Right atrium auricular region (tissue), 2 donors: ENCODE data around the gene NEGR1. TPM values are rescaled to one million over a fixed set of nuclear protein-coding genes. Genes with fewer than 3 reads are reported as not detected.

Experiments used
- DNase-seq: peaks from one replicate; pipeline ENCODE4 v3.0.0-alpha.2; 2019; ENCODE audit warnings: low spot score
- H3K27ac ChIP-seq, 2 donors: fragments of 200-600 bp; sonication (generic); 1 replicate in 1 of 2; 2 replicates in 1 of 2; pipeline ENCODE4 v1.5.1; 2016 to 2019
- H3K27me3 ChIP-seq, 2 donors: fragments of 200-600 bp; sonication (generic); one replicate each; pipeline versions ENCODE4 v1.5.1 to v1.6.0; 2017 to 2019
- H3K36me3 ChIP-seq: fragments of 200-600 bp; sonication (generic); one replicate; pipeline ENCODE4 v1.5.1; 2016
- H3K4me1 ChIP-seq, 2 donors: fragments of 200-600 bp; sonication (generic); one replicate each; pipeline versions ENCODE4 v1.5.1 to v1.6.0; 2017 to 2019
- H3K4me3 ChIP-seq, 2 donors: fragments of 200-600 bp; sonication (generic); 1 replicate in 1 of 2; 2 replicates in 1 of 2; pipeline ENCODE4 v1.5.1; 2017 to 2019; ENCODE audit warnings: mild to moderate bottlenecking in 1 of 2, moderate library complexity in 1 of 2
- H3K9me3 ChIP-seq, 2 donors: fragments of 200-600 bp; sonication (generic); one replicate each; pipeline ENCODE4 v1.5.1; 2019
- total RNA-seq, 2 donors: library from RNA; depleted of rRNA; stranded (reverse); fragments of >200 nt; gene quantifications; one replicate each; pipeline ENCODE4 v1.1.0, GENCODE V29; 2016
- TF ChIP-seq, protein P1 (sequence below), 2 donors: fragments of 200-600 bp; sonication (generic); IDR thresholded peaks; one replicate each; pipeline ENCODE4 v1.5.1; 2019; ENCODE audit warnings: antibody characterized with exemption in 2 of 2

NEGR1 gene
- total RNA-seq, 2 donors from 2014 or later = 9.3 to 9.9 TPM

DNA sequence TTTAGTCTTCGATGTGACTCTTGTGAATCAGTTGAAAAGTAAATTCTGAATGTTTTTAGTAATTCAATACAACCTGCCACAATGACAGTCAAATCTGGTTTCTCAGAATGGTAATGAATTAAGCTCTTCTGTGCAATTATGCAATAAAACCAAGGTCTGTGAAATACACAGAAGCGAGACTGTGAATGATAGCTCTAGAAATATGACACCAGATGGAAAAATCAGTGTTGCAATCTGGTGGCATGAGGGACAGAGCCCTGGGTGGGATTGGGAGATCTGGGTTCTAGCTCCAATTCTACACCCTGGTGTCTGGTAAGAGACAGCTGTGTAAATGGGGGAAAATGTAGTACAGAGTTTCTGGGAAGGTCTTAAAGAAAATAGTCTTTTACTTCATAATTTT lies 615.1 kb downstream of the NEGR1 start:
- TF ChIP-seq, protein P1, sequence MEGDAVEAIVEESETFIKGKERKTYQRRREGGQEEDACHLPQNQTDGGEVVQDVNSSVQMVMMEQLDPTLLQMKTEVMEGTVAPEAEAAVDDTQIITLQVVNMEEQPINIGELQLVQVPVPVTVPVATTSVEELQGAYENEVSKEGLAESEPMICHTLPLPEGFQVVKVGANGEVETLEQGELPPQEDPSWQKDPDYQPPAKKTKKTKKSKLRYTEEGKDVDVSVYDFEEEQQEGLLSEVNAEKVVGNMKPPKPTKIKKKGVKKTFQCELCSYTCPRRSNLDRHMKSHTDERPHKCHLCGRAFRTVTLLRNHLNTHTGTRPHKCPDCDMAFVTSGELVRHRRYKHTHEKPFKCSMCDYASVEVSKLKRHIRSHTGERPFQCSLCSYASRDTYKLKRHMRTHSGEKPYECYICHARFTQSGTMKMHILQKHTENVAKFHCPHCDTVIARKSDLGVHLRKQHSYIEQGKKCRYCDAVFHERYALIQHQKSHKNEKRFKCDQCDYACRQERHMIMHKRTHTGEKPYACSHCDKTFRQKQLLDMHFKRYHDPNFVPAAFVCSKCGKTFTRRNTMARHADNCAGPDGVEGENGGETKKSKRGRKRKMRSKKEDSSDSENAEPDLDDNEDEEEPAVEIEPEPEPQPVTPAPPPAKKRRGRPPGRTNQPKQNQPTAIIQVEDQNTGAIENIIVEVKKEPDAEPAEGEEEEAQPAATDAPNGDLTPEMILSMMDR (IDR thresholded peaks at IDR 0.05) = no peak
- no peak overlapping the region for H3K27ac ChIP-seq
- no peak overlapping the region for H3K4me3 ChIP-seq

GRCh38 chr1:71666609-71667008 lies 615.7 kb downstream of the NEGR1 start:
- TF ChIP-seq, protein P1 (IDR thresholded peaks at IDR 0.05) = no peak
- H3K9me3 ChIP-seq = no peaks in the 10 kb centered on the region
- H3K4me1 ChIP-seq = no peaks in the 10 kb centered on the region
- H3K27me3 ChIP-seq = no peaks in the 10 kb centered on the region
- no peak overlapping the region for H3K4me3 ChIP-seq
- no peak for DNase-seq
- no peak overlapping the region for H3K27ac ChIP-seq
- no peaks in the 10 kb centered on the region for H3K36me3 ChIP-seq

More for the DNA sequence above, 615.1 kb downstream of the NEGR1 start:
- H3K9me3 ChIP-seq = no peaks in the 10 kb centered on the region
- no peaks in the 10 kb centered on the region for H3K27me3 ChIP-seq
- H3K4me1 ChIP-seq = no peaks in the 10 kb centered on the region
- no peak for DNase-seq
- H3K36me3 ChIP-seq = no peaks in the 10 kb centered on the region

DNA sequence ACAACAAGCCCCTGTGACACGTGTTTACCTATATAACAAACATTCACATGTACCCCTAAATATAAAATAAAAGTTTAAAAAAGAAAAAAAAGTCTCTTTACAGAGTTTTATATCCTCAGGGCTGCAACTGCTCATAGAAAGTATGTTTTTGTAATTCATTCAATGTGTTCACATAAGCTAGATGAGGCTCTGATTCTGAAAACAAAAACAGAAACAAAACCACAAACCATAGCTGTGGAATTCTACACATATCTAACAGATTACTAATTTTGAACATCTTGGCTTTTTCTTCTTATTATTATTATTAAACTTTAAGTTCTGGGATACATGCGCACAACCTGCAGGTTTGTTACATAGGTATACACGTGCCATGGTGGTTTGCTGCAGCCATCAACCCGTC lies 621.9 kb downstream of the NEGR1 start:
- no peak overlapping the region for H3K4me3 ChIP-seq
- H3K27me3 ChIP-seq = no peaks in the 10 kb centered on the region
- no peaks in the 10 kb centered on the region for H3K4me1 ChIP-seq
- no peaks in the 10 kb centered on the region for H3K36me3 ChIP-seq
- H3K9me3 ChIP-seq = no peaks in the 10 kb centered on the region
- TF ChIP-seq, protein P1 (IDR thresholded peaks at IDR 0.05) = no peak
- no peak overlapping the region for H3K27ac ChIP-seq
- no peak for DNase-seq

- TF ChIP-seq, protein P1 (IDR thresholded peaks at IDR 0.05) = no peak
- H3K27me3 ChIP-seq = no peaks in the 10 kb centered on the region
- H3K4me1 ChIP-seq = no peaks in the 10 kb centered on the region
- no peaks in the 10 kb centered on the region for H3K36me3 ChIP-seq
- H3K27ac ChIP-seq = no peak overlapping the region
- no peaks in the 10 kb centered on the region for H3K9me3 ChIP-seq
- no peak overlapping the region for H3K4me3 ChIP-seq
- no peak for DNase-seq
Measured at GRCh38 chr1:71657891-71658679, 624.3 kb downstream of the NEGR1 start.

DNA sequence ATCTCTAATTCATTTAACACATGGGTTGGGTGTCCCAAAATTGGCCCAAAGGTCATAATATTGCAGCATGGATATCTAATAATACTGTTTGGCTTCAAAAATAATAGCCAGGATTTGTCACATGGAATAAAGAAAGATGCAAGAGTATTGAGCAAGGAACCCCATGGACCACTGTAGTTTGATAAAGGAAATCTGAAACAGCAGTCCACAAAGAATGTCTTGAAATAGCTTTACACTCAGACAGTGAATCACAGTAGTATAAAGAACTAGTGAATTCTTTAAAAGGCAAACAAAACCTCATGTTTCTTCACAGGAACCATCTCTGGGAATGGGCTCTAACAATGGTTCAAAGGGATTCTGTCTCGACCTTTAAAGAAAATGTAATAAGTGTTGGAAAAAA lies 625.4 kb downstream of the NEGR1 start:
- H3K4me1 ChIP-seq = no peaks in the 10 kb centered on the region
- H3K4me3 ChIP-seq = no peak overlapping the region
- DNase-seq = no peak

More for the DNA sequence above, 625.4 kb downstream of the NEGR1 start:
- Histone ChIP-seq H3K27me3 (no peaks in the 10 kb centered on the region), H3K9me3 (no peaks in the 10 kb centered on the region), H3K36me3 (no peaks in the 10 kb centered on the region), H3K27ac (no peak overlapping the region)
- TF ChIP-seq, protein P1 (IDR thresholded peaks at IDR 0.05) = no peak
